ENCODE data around the gene SGPL1.
A peak's percentile ranks its signal among the peaks of the same experiment; 100 is the strongest.

Gene SGPL1

GRCh38 chr10:70812814-70813213, 2.9 kb upstream of the SGPL1 start:
- DNase-seq: no peak

- no peak for DNase-seq
Measured at GRCh38 chr10:70814126-70814525, 1.6 kb upstream of the SGPL1 start.

- DNase-seq: peak; percentile 8 to 60 (median 26)
Measured at GRCh38 chr10:70816220-70816894, 609 bp downstream of the SGPL1 start.

- DNase-seq: peak in 1 of 6 experiments; percentile 10
Measured at GRCh38 chr10:70820976-70821750, 5.4 kb downstream of the SGPL1 start.

GRCh38 chr10:70822076-70822820, 6.5 kb downstream of the SGPL1 start:
- DNase-seq: no peak

GRCh38 chr10:70827086-70827757, 11.5 kb downstream of the SGPL1 start:
- DNase-seq: no peak

GRCh38 chr10:70828923-70829322, 13.2 kb downstream of the SGPL1 start:
- DNase-seq: no peak

GRCh38 chr10:70829543-70829942, 13.8 kb downstream of the SGPL1 start:
- DNase-seq: no peak

GRCh38 chr10:70830164-70830563, 14.4 kb downstream of the SGPL1 start:
- DNase-seq: no peak

GRCh38 chr10:70832221-70832620, 16.5 kb downstream of the SGPL1 start:
- no peak for DNase-seq

- no peak for DNase-seq
Measured at GRCh38 chr10:70832852-70833528, 17.2 kb downstream of the SGPL1 start.

GRCh38 chr10:70833601-70834000, 17.9 kb downstream of the SGPL1 start:
- no peak for DNase-seq

GRCh38 chr10:70834021-70834420, 18.3 kb downstream of the SGPL1 start:
- no peak for DNase-seq

- DNase-seq: no peak
Measured at GRCh38 chr10:70834441-70835151, 18.8 kb downstream of the SGPL1 start.

GRCh38 chr10:70836319-70836718, 20.6 kb downstream of the SGPL1 start:
- no peak for DNase-seq

- DNase-seq: no peak
Measured at GRCh38 chr10:70837660-70838059, 21.9 kb downstream of the SGPL1 start.

GRCh38 chr10:70838270-70838805, 22.6 kb downstream of the SGPL1 start:
- DNase-seq: no peak

- DNase-seq: no peak
Measured at GRCh38 chr10:70840836-70841235, 25.1 kb downstream of the SGPL1 start.

- no peak for DNase-seq
Measured at GRCh38 chr10:70843333-70843732, 27.6 kb downstream of the SGPL1 start.

GRCh38 chr10:70843776-70844489, 28.2 kb downstream of the SGPL1 start:
- DNase-seq: no peak

- DNase-seq: no peak
Measured at GRCh38 chr10:70845256-70845655, 29.5 kb downstream of the SGPL1 start.
